ENCODE data around the gene ROR2.

GRCh38 chr9:91683269-91683668 is 266.8 kb downstream of the ROR2 start:
- TF ChIP-seq CTCF (IDR thresholded peaks at IDR 0.05) (no peak), POLR2A (IDR thresholded peaks at IDR 0.05) (no peak)
